ENCODE data around the gene TRAPPC8. TPM values are rescaled to one million over a fixed set of nuclear protein-coding genes. Genes with fewer than 3 reads are reported as not detected.

The TRAPPC8 gene
- total RNA-seq (2014; rRNA removed; shearing (Covaris generic); ENCODE audit: low replicate concordance) = 26.2 and 93.1 TPM in 2 replicates

GRCh38 chr18:31942999-31943877 lies at the start of gene TRAPPC8:
Gene TRAPPC8, minus strand, starts transcription at chr18:31943128. Its CDS starts 364 bp downstream, at chr18:31942764.
- H3K4me2 ChIP-seq (ENCODE audit: low read depth, low read length, poor library complexity, severe bottlenecking) = peak within 1 kb of the TSS; percentile 93
- peaks cover 50% of the 10 kb centered on the region for H3K79me2 ChIP-seq (ENCODE audit: low read length)

GRCh38 chr18:31990823-31991222 lies 47.9 kb upstream of the TRAPPC8 start:
- Histone ChIP-seq H3K36me3 (ENCODE audit: insufficient read depth, low read length) (no peaks in the 10 kb centered on the region), H3K9me2 (replicated peaks; ENCODE audit: insufficient read depth, low read length) (no peaks in the 10 kb centered on the region), H3K9ac (ENCODE audit: low read length) (no peak overlapping the region), H3K9me3 (ENCODE audit: low read length) (no peaks in the 10 kb centered on the region), H3K4me1 (ENCODE audit: low read length) (no peaks in the 10 kb centered on the region), H3K27me3 (ENCODE audit: low read length) (no peaks in the 10 kb centered on the region), H3K4me3 (ENCODE audit: low read length) (no peak overlapping the region), H3K79me2 (ENCODE audit: low read length) (no peaks in the 10 kb centered on the region), H3K4me2 (ENCODE audit: low read depth, low read length, poor library complexity, severe bottlenecking) (no peak overlapping the region), H4K20me1 (ENCODE audit: insufficient read depth, low read depth, low read length) (no peaks in the 10 kb centered on the region), H2AFZ (ENCODE audit: low read length) (no peak overlapping the region), H3K27ac (ENCODE audit: low read length) (no peak overlapping the region)
- DNase-seq = no peak

More at GRCh38 chr18:31942999-31943877, at the start of gene TRAPPC8:
- Histone ChIP-seq H3K27me3 (ENCODE audit: low read length) (no peaks in the 10 kb centered on the region), H2AFZ (ENCODE audit: low read length) (peak within 1 kb of the TSS; percentile 97), H3K9ac (ENCODE audit: low read length) (peak within 1 kb of the TSS; percentile 90), H3K9me2 (replicated peaks; ENCODE audit: insufficient read depth, low read length) (no peaks in the 10 kb centered on the region), H3K4me1 (ENCODE audit: low read length) (peaks cover 29% of the 10 kb centered on the region), H3K9me3 (ENCODE audit: low read length) (no peaks in the 10 kb centered on the region), H3K27ac (ENCODE audit: low read length) (peak within 1 kb of the TSS; percentile 68), H4K20me1 (ENCODE audit: insufficient read depth, low read depth, low read length) (no peaks in the 10 kb centered on the region), H3K36me3 (ENCODE audit: insufficient read depth, low read length) (no peaks in the 10 kb centered on the region), H3K4me3 (ENCODE audit: low read length) (peak within 1 kb of the TSS; percentile 98)
- peak; percentile 99 for DNase-seq

- Histone ChIP-seq H3K4me1 (ENCODE audit: low read length) (no peaks in the 10 kb centered on the region), H3K4me3 (ENCODE audit: low read length) (no peak overlapping the region), H3K27me3 (ENCODE audit: low read length) (no peaks in the 10 kb centered on the region), H3K79me2 (ENCODE audit: low read length) (no peaks in the 10 kb centered on the region), H2AFZ (ENCODE audit: low read length) (no peak overlapping the region), H3K9ac (ENCODE audit: low read length) (no peak overlapping the region), H3K9me3 (ENCODE audit: low read length) (peaks cover under 1% of the 10 kb centered on the region; the same call in 1 of the 2 replicates), H3K4me2 (ENCODE audit: low read depth, low read length, poor library complexity, severe bottlenecking) (no peak overlapping the region), H3K9me2 (replicated peaks; ENCODE audit: insufficient read depth, low read length) (no peaks in the 10 kb centered on the region), H4K20me1 (ENCODE audit: insufficient read depth, low read depth, low read length) (no peaks in the 10 kb centered on the region), H3K36me3 (ENCODE audit: insufficient read depth, low read length) (no peaks in the 10 kb centered on the region), H3K27ac (ENCODE audit: low read length) (no peak overlapping the region)
- no peak for DNase-seq
These were observed 41.0 kb upstream of the TRAPPC8 start for GRCh38 chr18:31983976-31984375.

- peaks cover 3% of the 10 kb centered on the region; the same call in 1 of the 2 replicates for H3K9me3 ChIP-seq (ENCODE audit: low read length)
- H4K20me1 ChIP-seq (ENCODE audit: insufficient read depth, low read depth, low read length) = no peaks in the 10 kb centered on the region
- H3K27ac ChIP-seq (ENCODE audit: low read length) = no peak overlapping the region
- H3K4me1 ChIP-seq (ENCODE audit: low read length) = no peaks in the 10 kb centered on the region
- no peaks in the 10 kb centered on the region for H3K27me3 ChIP-seq (ENCODE audit: low read length)
- no peak for DNase-seq
- H3K4me2 ChIP-seq (ENCODE audit: low read depth, low read length, poor library complexity, severe bottlenecking) = no peak overlapping the region
- no peak overlapping the region for H3K9ac ChIP-seq (ENCODE audit: low read length)
- H3K79me2 ChIP-seq (ENCODE audit: low read length) = no peaks in the 10 kb centered on the region
- no peaks in the 10 kb centered on the region for H3K9me2 ChIP-seq (replicated peaks; ENCODE audit: insufficient read depth, low read length)
- no peaks in the 10 kb centered on the region for H3K36me3 ChIP-seq (ENCODE audit: insufficient read depth, low read length)
- no peak overlapping the region for H3K4me3 ChIP-seq (ENCODE audit: low read length)
- H2AFZ ChIP-seq (ENCODE audit: low read length) = no peak overlapping the region
These were observed 40.1 kb upstream of the TRAPPC8 start for GRCh38 chr18:31983020-31983419.

GRCh38 chr18:31980863-31981262 lies 37.9 kb upstream of the TRAPPC8 start:
- H3K27me3 ChIP-seq (ENCODE audit: low read length) = no peaks in the 10 kb centered on the region
- DNase-seq = no peak
- no peaks in the 10 kb centered on the region for H3K36me3 ChIP-seq (ENCODE audit: insufficient read depth, low read length)
- H3K9me3 ChIP-seq (ENCODE audit: low read length) = peaks cover 3% of the 10 kb centered on the region; the same call in 1 of the 2 replicates
- H2AFZ ChIP-seq (ENCODE audit: low read length) = no peak overlapping the region
- no peaks in the 10 kb centered on the region for H3K79me2 ChIP-seq (ENCODE audit: low read length)
- H3K4me2 ChIP-seq (ENCODE audit: low read depth, low read length, poor library complexity, severe bottlenecking) = no peak overlapping the region
- no peak overlapping the region for H3K4me3 ChIP-seq (ENCODE audit: low read length)
- no peak overlapping the region for H3K9ac ChIP-seq (ENCODE audit: low read length)
- H3K9me2 ChIP-seq (replicated peaks; ENCODE audit: insufficient read depth, low read length) = no peaks in the 10 kb centered on the region
- H4K20me1 ChIP-seq (ENCODE audit: insufficient read depth, low read depth, low read length) = no peaks in the 10 kb centered on the region
- H3K27ac ChIP-seq (ENCODE audit: low read length) = no peak overlapping the region
- H3K4me1 ChIP-seq (ENCODE audit: low read length) = no peaks in the 10 kb centered on the region

GRCh38 chr18:31979714-31980113 lies 36.8 kb upstream of the TRAPPC8 start:
- H3K36me3 ChIP-seq (ENCODE audit: insufficient read depth, low read length) = no peaks in the 10 kb centered on the region
- H3K27ac ChIP-seq (ENCODE audit: low read length) = no peak overlapping the region
- H3K4me3 ChIP-seq (ENCODE audit: low read length) = no peak overlapping the region
- no peaks in the 10 kb centered on the region; the same call in 1 of the 2 replicates for H3K27me3 ChIP-seq (ENCODE audit: low read length)
- no peaks in the 10 kb centered on the region for H3K9me2 ChIP-seq (replicated peaks; ENCODE audit: insufficient read depth, low read length)
- no peaks in the 10 kb centered on the region for H3K79me2 ChIP-seq (ENCODE audit: low read length)
- no peak overlapping the region for H3K9ac ChIP-seq (ENCODE audit: low read length)
- H3K4me1 ChIP-seq (ENCODE audit: low read length) = no peaks in the 10 kb centered on the region
- H2AFZ ChIP-seq (ENCODE audit: low read length) = no peak overlapping the region
- DNase-seq = no peak
- H4K20me1 ChIP-seq (ENCODE audit: insufficient read depth, low read depth, low read length) = no peaks in the 10 kb centered on the region
- no peak overlapping the region for H3K4me2 ChIP-seq (ENCODE audit: low read depth, low read length, poor library complexity, severe bottlenecking)
- peaks cover 8% of the 10 kb centered on the region; the same call in 1 of the 2 replicates for H3K9me3 ChIP-seq (ENCODE audit: low read length)

- H3K4me2 ChIP-seq (ENCODE audit: low read depth, low read length, poor library complexity, severe bottlenecking) = no peak overlapping the region
- no peaks in the 10 kb centered on the region for H3K9me2 ChIP-seq (replicated peaks; ENCODE audit: insufficient read depth, low read length)
- no peaks in the 10 kb centered on the region; the same call in 1 of the 2 replicates for H3K27me3 ChIP-seq (ENCODE audit: low read length)
- H2AFZ ChIP-seq (ENCODE audit: low read length) = no peak overlapping the region
- H3K4me3 ChIP-seq (ENCODE audit: low read length) = no peak overlapping the region
- H3K36me3 ChIP-seq (ENCODE audit: insufficient read depth, low read length) = no peaks in the 10 kb centered on the region
- no peaks in the 10 kb centered on the region for H3K79me2 ChIP-seq (ENCODE audit: low read length)
- DNase-seq = no peak
- no peaks in the 10 kb centered on the region for H4K20me1 ChIP-seq (ENCODE audit: insufficient read depth, low read depth, low read length)
- no peak overlapping the region for H3K9ac ChIP-seq (ENCODE audit: low read length)
- H3K9me3 ChIP-seq (ENCODE audit: low read length) = peaks cover 18% of the 10 kb centered on the region
- no peak overlapping the region for H3K27ac ChIP-seq (ENCODE audit: low read length)
- H3K4me1 ChIP-seq (ENCODE audit: low read length) = no peaks in the 10 kb centered on the region
These were observed 35.7 kb upstream of the TRAPPC8 start for GRCh38 chr18:31978616-31979015.

GRCh38 chr18:31977270-31977872 lies 34.4 kb upstream of the TRAPPC8 start:
- Histone ChIP-seq H2AFZ (ENCODE audit: low read length) (no peak overlapping the region), H3K27me3 (ENCODE audit: low read length) (no peaks in the 10 kb centered on the region; the same call in 1 of the 2 replicates), H3K9me2 (replicated peaks; ENCODE audit: insufficient read depth, low read length) (no peaks in the 10 kb centered on the region), H3K4me1 (ENCODE audit: low read length) (no peaks in the 10 kb centered on the region), H3K27ac (ENCODE audit: low read length) (no peak overlapping the region), H3K79me2 (ENCODE audit: low read length) (no peaks in the 10 kb centered on the region), H3K9me3 (ENCODE audit: low read length) (peaks cover 19% of the 10 kb centered on the region), H3K4me2 (ENCODE audit: low read depth, low read length, poor library complexity, severe bottlenecking) (no peak overlapping the region), H3K4me3 (ENCODE audit: low read length) (no peak overlapping the region), H4K20me1 (ENCODE audit: insufficient read depth, low read depth, low read length) (no peaks in the 10 kb centered on the region), H3K9ac (ENCODE audit: low read length) (no peak overlapping the region), H3K36me3 (ENCODE audit: insufficient read depth, low read length) (no peaks in the 10 kb centered on the region)
- DNase-seq = peak; percentile 83

All from Karpas-422 (cell line).